Erythroblast (primary cell): ENCODE measurements around the gene ERICH2.

Experiments
- GATA1 ChIP-seq: IDR thresholded peaks from 2 replicates; pipeline ENCODE4 v1.6.1; 2011; ENCODE audit warnings: low read depth, mild to moderate bottlenecking, control low read depth, low read length, moderate library complexity
- POLR2A ChIP-seq: IDR thresholded peaks from 2 replicates; pipeline ENCODE4 v1.6.1; 2011; ENCODE audit warnings: mild to moderate bottlenecking, low read length

- TF ChIP-seq POLR2A, result no peak
- TF ChIP-seq GATA1, result no peak
Measured at GRCh38 chr2:170771421-170771937, 1.3 kb downstream of the ERICH2 start.
